Activated CD4-positive, CD25-positive, alpha-beta regulatory T cell (primary cell): Measurements from ENCODE around the gene GDF10.

ENCODE experiments used
- DNase-seq, 4 experiments: peaks; one replicate each; lab custom pipeline; 2025; lab: John Stamatoyannopoulos, UW

Gene GDF10

DNA sequence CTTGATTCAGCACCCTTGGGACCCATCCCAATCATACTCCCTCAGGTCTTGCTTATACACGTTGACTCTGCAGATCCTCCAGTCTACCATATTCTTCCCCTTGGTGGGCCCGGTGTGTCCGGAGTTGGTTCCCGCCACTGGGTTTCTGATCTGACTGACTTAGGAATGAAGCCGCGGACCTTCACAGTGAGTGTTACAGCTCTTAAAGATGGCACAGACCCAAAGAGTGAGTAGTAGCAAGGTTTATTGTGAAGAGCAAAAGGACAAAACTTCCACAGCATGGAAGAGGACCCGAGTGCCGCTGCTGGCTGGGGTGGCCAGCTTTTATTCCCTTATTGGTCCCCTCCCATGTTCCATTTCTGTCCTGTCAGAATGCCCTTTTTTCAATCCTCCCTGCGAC is 5.9 kb upstream of the GDF10 start:
- no peak for DNase-seq

DNA sequence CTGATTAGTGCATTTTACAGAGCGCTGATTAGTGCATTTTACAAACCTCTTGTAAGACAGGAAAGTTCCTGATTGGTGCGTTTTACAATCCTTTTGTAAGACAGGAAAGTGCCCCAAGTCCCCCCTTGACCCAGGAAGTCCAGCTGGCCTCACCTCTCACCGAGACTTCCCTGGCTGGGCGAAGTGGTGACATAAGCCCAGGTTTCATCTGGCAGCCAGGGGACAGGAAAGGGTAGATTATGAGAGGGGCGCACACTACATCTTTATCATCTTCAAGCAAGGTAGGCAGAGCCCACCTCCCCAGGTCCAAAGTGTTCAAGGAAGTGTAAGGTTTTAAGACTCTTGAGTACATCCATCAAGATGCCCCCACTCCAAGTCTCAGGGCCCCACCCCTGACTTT is 5.5 kb upstream of the GDF10 start:
- DNase-seq, result no peak

DNA sequence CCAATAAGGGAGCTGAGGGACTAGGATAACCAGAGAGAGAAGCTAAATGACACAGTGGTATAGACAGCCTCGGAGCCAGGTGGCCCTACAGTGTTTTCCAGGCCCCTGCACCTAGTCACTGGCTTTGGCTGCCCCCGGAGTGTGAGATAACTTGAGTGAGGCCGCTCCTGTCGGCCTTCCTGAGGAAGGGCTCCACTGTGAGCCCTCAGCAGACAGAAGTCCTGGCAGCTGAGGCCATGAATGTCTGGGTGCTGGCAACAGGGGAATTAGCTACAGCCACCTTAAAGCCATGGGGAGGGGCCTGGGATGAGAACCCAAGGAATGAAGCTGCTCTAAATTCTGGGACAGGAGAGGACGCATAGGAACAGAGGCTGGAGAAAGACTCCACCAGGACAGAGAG is 4.6 kb upstream of the GDF10 start:
- DNase-seq, result no peak

DNA sequence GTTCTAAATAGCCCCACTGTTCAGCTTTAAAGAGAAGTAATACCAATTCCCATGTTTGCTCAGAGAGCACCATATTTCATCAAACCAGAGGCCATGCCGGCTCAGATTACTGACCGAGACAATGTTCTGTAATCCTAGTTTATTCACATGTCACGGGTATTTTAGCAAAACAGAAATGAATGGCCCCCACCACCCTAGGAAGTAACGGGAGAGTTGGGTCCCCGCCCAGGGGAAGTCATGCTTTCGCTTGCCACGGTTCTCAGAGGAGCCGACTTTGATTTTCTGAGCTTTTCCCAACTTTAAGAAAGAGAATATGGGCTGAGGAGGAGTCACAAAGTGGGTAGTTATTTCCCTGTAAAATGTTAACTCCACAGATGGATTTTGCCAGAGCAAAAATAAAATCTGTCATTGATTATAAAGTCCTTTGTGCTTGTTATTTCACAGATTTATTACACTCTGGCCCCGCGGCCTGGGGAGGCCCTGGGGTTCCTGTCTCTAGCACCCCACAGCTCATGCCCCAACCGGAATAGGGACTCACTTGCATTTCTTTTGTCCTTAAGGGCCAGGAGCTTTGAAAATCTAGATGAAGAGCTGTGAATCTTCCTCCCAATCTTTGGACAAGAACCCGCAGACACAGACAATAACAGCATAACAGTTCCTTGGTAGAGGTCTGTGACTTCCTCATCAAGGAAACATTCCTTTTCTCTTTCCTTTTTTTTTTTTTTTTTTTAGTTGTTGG is 3.7 kb upstream of the GDF10 start:
- no peak for DNase-seq

DNA sequence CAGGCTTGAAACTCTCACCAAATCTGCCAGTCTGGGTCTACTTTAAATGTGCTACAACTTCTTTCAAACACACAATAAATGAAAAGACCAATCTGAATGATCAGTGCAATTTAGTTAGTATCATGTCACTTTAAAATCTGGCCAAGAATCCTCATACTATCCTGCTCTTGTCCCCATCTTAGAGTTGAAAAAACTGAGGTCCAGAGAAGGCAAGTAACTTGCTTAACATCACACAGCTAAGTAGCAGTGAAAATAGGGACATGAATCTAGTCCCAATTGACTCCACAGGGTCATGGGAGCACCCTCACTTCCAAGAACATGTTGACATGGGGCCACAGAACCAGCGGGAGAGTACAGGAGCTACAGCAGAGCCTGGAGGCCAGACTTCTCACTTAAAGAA is 3.1 kb upstream of the GDF10 start:
- DNase-seq, result no peak

DNA sequence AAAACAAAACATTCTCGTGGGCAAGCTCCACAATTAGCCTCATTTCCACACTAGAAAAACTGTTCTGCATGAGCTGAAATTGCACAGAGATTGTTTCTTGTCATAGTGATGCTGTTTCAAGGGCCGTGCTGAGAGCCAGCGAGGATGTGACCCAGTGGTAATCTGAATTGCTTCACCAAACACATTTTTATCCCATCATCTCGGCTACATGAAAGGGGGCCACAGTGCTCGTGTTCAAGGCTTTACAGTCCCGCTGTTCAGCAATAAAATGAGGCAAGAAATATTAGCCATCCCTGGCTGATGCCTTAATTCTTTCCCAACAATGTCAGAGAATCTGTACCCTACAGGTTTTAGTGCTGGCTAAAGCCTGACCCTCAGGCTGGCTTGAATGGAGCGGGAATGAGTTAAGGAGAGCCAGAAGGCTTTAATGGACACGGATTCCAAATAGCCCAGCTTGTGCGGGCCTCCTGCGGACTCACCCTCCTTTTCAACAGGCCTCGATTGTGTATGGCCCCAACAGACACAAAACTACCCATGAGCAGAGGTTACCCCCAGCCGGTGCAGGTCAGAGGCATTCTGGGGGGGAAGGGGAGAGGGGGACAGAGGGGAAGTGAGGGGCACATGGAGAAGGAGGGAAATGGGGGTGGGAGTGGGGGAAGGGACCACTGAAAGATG is 2.0 kb upstream of the GDF10 start:
- no peak for DNase-seq

DNA sequence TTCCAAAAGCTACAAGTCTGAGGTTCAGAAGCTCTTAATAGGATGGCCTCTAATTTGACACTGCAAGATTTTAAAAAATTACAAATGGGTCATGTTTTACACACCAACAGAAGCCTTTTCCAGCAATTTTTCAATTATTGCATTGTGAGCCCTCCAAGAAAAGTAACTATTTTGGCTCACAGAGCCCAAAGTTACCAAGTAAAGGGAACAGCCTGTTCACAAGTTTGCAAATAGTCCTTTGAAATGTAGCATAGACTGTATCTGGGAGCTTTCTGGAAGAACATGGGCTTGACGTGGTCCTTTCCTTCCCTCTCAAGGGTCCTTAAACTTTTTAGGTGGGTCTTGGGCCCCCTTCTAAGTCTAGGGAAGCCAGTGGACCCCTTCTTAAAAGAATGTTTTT is 1.3 kb upstream of the GDF10 start:
- no peak for DNase-seq

DNA sequence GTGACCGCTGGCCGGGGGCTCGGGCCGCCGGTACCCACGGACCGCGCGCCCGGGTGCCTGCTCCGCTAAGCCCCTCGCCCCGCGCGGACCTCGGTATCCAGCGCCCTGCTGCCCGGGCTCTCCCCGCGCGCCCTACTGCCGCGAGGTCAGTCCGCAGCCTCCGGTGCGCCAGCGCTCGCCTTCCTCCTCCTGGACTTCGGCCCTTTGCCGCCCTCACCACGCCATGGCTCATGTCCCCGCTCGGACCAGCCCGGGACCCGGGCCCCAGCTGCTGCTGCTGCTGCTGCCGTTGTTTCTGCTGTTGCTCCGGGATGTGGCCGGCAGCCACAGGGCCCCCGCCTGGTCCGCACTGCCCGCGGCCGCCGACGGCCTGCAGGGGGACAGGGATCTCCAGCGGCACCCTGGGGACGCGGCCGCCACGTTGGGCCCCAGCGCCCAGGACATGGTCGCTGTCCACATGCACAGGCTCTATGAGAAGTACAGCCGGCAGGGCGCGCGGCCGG is 483 bp downstream of the GDF10 start:
- no peak for DNase-seq

DNA sequence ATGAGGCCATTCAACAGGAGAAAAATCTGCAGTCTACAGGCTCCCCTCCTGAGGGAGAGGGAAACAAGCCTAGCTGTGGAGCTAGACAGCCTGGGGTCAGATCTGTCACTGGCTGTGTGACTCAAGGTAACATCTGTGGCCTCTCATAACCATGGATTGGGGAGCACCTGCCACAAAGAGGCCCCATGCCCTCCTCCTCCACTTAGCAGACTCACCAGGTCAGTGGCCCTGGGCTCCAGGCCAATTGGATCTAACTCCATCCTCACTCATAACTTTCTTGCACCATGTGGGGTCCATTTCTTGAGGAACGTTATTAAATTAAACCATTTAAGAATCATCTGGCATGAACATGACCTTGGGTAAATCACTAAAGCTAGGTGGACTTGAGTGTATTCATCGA is 1.8 kb downstream of the GDF10 start:
- no peak for DNase-seq

DNA sequence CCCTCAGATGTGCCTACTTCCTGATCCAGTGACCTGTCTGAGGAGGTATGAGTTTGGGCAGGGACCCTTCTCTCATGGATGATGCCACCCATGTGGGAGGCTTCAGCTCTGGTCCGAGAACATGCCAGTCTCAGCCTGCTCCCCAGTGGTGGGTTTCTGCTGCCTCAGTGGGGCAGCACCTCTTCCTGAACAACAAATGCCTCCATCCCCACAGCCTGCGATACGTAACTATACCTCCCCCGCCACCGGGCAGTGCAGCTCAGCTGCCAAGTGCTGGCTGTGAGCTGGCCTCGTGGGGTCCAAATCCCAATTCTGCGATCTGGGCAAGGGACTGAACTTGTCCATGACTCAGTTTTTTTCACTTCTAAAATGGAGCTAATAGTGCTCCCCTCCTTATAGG is 3.1 kb downstream of the GDF10 start:
- no peak for DNase-seq

DNA sequence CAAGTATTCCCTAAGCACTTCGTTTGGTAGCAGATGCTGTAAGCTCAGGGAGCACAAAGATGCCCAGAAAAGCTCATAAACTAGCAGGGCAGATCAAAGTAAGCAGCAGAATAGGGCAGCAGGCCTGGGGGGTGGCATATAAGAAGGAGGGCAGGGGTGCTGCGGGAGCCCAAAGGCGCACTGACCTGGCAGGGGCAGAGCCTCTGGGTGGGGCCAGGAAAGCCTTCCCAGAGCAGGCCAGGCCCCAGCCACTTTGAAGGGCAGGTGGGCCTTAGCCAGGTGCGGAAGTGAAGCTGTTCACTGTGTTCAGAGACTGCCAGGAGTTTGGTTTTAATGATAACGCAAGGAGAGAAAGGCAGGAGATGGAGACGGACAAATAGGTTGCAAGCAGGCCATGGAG is 3.9 kb downstream of the GDF10 start:
- DNase-seq, result no peak

DNA sequence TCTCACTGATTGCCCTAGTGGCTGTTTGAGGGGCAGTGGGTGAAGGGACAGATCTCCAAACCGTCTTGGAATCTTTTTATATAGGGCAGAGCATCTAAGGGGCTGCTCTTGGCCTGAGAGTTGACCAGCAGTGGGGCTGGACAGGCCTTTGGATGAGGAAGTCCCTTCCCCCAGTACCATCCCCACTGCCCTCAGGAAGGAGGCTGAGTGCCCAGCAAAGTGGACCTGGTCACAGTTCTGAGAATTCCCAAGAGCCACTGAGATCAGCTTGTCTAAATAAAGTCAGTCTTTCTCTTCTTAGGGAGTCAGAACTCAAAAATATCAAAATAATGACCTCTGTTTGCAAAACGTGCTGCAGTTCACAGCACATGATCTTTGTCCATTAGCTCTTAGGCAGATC is 5.6 kb downstream of the GDF10 start:
- DNase-seq, result no peak

DNA sequence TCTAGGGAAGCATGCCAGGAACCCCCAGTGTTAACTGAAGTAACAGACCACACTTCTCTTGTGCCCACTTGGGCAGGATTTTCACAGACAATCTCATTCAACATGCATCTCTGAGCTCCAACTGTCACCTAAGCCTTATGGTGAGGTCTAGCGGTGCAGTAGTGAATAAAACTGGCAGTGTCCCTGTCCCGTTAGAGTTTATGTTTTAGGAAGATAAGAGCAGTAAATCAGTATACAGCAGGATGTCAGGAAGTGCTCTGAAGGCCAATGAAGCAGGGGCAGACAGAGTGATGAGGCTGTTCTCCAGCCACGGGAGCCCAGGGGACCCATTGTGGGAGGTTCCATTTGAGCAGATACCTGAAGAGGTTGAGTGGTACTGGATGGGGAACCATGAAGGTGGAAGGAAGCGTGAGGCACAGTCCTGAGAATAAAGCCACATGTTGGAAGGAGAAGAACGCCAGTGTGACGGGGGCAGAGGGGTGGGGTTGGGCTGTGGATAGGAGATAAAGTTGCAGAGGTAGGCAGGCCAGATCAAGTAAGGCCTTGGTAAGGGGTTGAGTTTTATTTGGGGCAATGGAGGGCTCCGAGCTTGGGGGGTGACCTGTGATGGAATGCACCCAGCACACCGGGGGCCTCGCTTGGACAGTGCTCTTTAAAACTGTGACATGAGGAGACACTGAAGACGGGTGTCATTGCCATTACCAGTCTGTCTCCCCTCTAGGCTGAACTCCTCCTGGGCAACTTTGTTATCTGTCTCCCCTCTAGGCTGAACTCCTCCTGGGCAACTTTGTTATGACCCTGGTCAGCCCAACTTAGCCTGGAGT is 6.6 kb downstream of the GDF10 start:
- no peak for DNase-seq

DNA sequence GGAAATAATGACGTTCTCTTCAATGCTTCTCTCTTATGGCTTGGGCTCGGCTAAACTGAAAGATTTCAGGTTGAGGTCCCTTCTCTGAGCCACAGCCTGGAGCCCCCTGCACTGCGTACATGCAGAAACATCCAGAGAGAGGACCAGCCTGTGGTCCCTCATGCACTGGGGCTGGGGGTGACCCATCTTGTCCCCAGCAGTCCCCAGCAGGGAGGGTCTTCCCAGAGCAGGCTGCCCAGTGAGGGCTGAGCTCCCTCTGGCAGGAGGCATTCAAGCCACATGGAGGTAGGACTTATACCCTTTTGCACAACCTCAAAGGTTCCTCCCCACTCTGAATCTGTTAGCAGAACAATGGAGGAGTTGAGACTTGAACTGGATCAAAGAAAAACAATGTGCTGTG is 7.4 kb downstream of the GDF10 start:
- no peak for DNase-seq

DNA sequence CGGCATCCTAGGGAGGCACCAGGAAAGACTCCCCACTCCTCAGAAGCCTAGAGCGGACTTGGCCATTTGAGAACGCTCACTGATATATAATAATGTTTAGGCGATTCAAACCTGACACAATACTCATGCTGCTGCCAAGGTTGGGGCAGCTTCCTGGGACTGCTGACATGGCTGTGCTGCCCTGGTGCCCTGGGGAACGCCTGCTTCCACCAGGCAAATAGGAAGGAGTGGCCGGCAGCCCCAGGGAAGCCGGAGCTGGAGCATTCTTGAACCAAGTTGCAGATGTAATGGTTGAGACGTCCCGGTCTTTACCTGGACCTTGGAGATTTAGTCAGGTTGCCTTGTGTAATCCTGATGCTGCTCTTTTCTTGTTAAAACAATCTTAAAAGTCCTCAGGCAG is 8.8 kb downstream of the GDF10 start:
- DNase-seq, result no peak

DNA sequence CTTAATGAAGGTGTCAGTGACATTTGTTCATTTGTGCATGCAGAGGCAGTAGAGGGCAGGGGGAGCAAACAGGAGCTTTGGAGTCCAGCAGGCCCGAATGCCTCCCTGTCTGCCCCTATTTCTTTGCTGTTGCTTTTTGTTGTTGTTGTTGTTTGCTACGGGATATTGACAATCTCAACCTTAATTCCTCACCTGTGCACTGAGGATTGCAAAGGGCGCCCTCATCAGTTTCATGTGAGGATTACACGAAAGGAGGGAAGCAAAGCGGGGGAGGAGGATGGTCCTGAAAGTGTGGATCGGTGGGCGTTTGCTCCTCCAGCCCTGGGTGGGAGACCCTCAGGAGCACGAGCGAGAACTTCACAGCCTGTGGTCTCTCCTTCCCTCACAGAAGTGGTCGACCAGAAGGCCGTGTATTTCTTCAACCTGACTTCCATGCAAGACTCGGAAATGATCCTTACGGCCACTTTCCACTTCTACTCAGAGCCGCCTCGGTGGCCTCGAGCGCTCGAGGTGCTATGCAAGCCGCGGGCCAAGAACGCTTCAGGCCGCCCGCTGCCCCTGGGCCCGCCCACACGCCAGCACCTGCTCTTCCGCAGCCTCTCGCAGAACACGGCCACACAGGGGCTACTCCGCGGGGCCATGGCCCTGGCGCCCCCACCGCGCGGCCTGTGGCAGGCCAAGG is 9.6 kb downstream of the GDF10 start:
- DNase-seq, result no peak

DNA sequence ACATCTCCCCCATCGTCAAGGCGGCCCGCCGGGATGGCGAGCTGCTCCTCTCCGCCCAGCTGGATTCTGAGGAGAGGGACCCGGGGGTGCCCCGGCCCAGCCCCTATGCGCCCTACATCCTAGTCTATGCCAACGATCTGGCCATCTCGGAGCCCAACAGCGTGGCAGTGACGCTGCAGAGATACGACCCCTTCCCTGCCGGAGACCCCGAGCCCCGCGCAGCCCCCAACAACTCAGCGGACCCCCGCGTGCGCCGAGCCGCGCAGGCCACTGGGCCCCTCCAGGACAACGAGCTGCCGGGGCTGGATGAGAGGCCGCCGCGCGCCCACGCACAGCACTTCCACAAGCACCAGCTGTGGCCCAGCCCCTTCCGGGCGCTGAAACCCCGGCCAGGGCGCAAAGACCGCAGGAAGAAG is 10.1 kb downstream of the GDF10 start:
- DNase-seq, result no peak

DNA sequence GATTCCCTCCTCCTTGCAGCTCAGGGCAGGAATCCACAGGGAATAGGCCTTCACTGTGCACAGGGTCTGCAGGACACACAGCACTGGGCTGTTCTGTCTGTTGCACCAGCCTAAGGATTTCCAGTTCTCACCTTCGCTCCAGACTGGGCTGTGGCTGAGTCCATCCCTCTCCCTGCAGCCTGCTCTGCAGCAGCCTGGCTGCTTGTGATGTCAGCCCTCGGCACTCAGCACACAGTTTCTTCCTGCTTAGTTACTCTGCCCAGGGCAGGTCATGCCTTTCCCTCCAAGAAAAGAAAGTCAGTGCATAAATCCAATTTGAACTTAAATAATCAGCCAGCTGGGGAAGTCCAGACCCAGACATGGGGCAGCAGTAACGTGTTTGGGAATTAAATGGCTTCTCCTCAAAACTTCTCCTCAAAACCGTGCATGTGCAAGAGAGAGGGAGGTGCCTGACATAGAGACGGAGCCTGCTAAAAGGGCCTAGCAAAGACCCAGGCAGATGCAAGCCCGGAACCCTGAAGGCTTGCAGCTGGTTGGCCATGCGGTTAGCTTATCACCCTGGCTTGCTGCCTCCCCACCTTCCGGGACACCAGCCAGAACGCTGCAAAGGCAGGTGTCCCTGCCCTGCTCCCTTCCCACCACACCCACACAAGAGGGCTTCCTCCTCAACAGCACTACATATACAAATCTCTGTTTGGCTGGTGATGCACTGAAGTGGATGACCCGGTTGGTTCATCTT is 11.4 kb downstream of the GDF10 start:
- DNase-seq, result peak in 1 of 4 experiments; percentile 9

DNA sequence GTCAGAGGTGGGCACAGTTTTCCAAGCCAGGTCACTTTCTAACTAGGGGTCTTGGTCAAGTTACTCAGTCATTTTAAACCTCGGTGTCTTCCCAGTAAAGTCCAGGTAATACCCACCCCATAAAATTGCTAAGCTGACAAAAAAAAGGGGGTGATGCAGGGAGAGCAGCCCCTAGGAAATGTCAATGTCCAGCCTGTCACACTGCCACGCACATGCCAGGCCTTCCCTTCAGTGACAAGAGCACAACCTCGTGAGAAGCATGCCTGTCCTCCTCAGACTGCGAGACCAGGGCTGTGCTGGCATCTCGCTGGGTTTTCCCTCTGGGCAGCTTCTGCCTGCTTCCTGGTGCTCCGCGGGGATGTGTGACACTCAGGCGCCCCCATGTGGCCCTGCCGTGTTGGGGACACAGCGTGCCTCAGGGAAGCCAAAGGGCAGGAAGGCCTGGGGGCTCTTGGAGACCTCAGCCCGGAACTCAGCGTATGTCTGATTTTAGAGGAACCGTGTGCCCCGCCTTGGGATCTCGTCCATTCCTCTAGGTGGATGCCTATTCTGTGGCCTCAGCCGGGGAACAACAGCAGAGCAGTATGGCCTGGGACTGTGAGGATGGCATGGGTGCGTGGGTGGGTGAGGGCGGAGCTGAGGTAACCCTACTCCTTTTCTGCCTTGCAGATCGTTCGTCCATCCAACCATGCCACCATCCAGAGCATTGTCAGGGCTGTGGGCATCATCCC is 12.1 kb downstream of the GDF10 start:
- peak; percentile 51 to 67 (median 56) for DNase-seq

DNA sequence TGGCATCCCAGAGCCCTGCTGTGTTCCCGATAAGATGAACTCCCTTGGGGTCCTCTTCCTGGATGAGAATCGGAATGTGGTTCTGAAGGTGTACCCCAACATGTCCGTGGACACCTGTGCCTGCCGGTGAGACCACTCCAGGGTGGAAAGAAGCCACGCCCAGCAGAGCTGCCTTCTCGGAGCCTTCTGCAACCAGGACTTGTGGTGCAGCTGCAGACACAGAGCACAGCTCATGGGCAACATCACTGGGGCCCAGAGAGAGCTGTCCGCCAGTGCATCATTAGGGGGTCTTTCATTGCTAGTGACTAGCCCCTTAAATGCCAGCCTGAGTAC is 12.6 kb downstream of the GDF10 start:
- DNase-seq, result no peak

DNA sequence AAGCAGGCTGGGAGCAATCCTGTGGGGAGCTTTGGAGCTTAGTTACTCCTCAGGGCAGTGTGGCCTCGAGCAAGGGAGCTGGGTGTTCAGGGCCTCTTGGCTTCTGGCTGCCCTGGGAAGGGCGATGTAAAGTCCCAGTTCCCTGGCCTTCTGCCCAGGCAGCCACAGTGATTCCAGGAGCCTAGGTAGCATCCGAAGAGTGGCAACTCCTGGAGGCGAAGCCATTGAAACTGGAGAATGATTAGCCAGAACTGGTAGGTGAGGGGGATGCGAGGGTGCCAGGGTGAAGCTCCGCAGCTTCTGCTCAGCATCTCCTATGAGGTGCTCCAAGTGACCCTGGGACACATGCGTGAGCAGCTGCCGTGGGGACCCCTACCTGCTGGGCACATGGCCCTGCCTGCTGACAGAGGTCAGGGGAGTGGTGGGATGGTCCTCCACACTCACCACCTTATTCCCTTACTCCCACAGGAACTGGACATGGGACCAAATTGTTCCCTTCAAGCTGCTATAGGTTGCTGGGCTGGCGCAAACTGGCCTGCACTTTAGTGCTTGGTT is 14.5 kb downstream of the GDF10 start:
- DNase-seq, result no peak
